Fibroblast of mammary gland (primary cell): ENCODE results near the gene DNAJA4.

ENCODE experiments used
- DNase-seq: peaks from one replicate; pipeline ENCODE4 v3.0.0-alpha.2; 2010; ENCODE audit warnings: low read depth
- H3K4me3 ChIP-seq: 2 replicates; pipeline ENCODE4 v1.5.1; 2011; ENCODE audit warnings: low read depth, mild to moderate bottlenecking, low read length, moderate library complexity; ENCODE audit not compliant: control insufficient read depth
- CTCF ChIP-seq: conservative IDR thresholded peaks from 2 replicates; pipeline ENCODE4 v1.5.1; 2011; ENCODE audit warnings: low read depth, low read length, inconsistent platforms; ENCODE audit not compliant: control insufficient read depth, insufficient read depth

The DNAJA4 gene

GRCh38 chr15:78312536-78312935, 48.2 kb downstream of the DNAJA4 start:
- TF ChIP-seq CTCF, result no peak
- DNase-seq, result no peak
- no peak overlapping the region for H3K4me3 ChIP-seq

GRCh38 chr15:78312957-78313356, 48.6 kb downstream of the DNAJA4 start:
- DNase-seq, result no peak
- no peak for TF ChIP-seq CTCF
- no peak overlapping the region for H3K4me3 ChIP-seq

- no peak overlapping the region for H3K4me3 ChIP-seq
- DNase-seq, result no peak
- TF ChIP-seq CTCF, result no peak
Measured at GRCh38 chr15:78313383-78313782, 49.0 kb downstream of the DNAJA4 start.

GRCh38 chr15:78314181-78314581, 49.8 kb downstream of the DNAJA4 start:
- no peak for DNase-seq
- no peak for TF ChIP-seq CTCF
- H3K4me3 ChIP-seq, result no peak overlapping the region

- no peak for TF ChIP-seq CTCF
- no peak for DNase-seq
- no peak overlapping the region for H3K4me3 ChIP-seq
Measured at GRCh38 chr15:78315686-78316282, 51.4 kb downstream of the DNAJA4 start.

- H3K4me3 ChIP-seq, result no peak overlapping the region
- no peak for DNase-seq
- TF ChIP-seq CTCF, result no peak
Measured at GRCh38 chr15:78316283-78317083, 52.1 kb downstream of the DNAJA4 start.
